ENCODE results near the gene SERPINB2.
A peak's percentile ranks its signal among the peaks of the same experiment; 100 is the strongest.
"Not testable (repeated sequence)": the region's sequence is repeated elsewhere in the genome, so short reads cannot be mapped to it uniquely, and the experiment has no call there.

Gene SERPINB2

DNA sequence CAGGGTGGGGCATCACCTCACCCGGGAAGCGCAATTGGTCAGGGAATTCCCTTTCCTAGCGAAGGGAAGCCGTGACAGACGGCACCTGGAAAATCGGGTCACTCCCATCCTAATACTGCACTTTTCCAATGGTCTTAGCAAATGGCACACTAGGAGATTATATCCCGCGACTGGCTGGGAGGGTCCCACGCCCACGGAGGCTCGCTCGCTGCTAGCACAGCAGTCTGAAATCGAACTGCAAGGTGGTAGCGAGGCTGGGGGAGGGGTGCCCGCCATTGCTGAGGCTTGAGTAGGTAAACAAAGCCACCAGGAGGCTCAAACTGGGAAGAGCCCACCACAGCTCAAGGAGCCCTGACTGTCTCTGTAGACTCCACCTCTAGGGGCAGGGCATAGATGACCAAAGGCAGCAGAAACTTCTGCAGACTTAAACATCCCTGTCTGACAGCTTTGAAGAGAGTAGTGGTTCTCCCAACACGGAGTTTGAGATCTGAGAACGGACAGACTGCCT lies 53.1 kb downstream of the SERPINB2 start:
- not testable (repeated sequence) for DNase-seq

DNA sequence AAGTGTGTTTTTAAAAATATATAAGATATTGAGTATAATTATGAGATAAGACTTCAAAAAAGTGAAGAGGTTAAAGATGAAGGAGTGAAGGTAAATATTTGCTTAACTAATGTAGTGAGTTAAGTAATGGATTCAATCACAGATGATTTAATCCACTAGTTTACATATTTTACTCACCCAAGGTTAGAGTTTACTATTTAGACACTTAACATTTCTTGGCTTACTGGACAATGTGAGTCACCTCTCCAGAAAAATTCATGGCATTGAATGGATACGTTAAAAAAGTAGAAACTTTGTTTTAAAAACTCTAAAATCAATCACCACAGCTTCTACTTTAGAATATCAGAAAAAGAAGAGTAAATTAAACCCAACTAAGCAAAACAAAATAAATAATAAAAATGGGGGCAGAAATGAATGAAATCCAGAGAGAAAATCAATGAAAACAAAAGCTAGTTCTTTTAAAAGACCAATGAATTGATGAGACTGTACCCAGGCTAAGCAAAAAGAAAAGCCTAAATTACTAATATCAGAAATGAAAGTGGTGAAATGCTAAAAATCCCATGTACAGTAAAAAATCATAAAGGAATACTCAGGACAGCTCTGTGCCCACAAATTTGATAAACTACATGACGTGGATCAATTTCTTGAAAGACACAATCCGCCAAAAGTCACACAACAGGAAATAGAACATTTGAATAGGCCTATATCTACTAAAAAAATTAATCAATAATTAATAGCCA lies 59.7 kb downstream of the SERPINB2 start:
- DNase-seq, result no peak

DNA sequence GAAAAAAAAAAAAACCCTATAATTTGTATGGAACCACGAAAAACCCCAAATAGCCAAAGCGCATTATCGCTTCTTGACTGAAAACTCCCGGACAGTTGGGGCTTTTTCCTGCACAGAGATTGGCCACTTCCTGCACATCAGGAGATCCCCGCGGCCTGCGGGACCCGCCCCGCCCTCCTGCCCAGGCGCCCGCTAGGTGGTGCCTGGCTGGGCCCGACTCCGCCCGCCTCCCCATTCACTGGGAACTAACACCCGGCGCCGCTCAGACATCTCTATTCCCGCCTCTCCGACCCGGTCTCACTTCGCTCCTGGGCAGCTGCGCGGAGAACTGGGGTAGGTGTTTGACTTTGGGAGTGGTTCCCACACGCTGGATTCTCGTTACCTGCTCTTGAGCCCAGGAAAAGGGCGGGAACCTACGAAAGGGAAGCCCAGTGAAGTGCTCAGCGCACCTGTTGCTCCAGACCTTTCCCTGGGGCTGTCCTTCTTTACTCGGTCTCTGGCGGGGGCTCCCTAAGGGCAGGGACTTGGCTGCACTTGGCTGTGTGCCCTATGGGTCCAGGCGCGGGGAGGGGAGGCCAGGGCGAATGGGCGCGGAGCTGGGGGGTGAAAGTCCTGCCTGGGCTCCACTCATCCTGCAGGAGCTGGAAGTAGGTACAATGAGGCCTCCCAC lies 61.7 kb downstream of the SERPINB2 start, which contains the start of gene HMSD:
Gene HMSD, plus strand, starts transcription at position 234 of the 670 bp plus-strand sequence. CDS start 4,155 bp downstream, outside the sequence.
- peak; percentile 38 for DNase-seq

DNA sequence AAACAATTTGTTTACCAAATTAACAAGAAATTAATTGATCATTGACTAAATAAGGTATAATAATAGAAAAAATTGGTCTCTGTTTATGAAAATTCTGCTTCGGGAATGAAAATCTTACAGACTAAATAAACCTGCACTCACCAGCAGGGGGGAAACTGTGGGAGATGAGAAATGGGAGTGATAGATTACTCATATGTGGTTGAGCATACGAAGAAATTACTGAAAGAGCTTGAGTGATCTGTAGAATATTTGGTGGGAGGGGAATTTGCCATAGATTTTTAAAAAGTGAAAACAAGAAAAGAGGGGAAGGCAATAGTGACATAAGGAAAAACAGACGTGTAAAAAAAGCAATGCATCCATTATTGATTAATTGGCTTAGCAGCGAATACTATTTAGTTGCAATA lies 63.8 kb downstream of the SERPINB2 start:
- no peak for DNase-seq

Data from NCI-H1092 (cell line).